Stimulated activated CD8-positive, alpha-beta memory T cell treated with anti-CD3 and anti-CD28 coated beads, Interleukin-12 subunit alpha, Interleukin-12 subunit beta, amount 100 ng/mL, for 4 hours (primary cell): ENCODE measurements around the gene CNTN4.
"Not testable (repeated sequence)": the region's sequence is repeated elsewhere in the genome, so short reads cannot be mapped to it uniquely, and the experiment has no call there.

ENCODE experiments used
- DNase-seq: peaks from one replicate; pipeline ENCODE4 v3.0.0-alpha.2; 2020; ENCODE audit warnings: low read depth

Gene CNTN4

GRCh38 chr3:2523281-2523836 is 424.7 kb downstream of the CNTN4 start:
- DNase-seq, result no peak

- no peak for DNase-seq
These were observed 427.3 kb downstream of the CNTN4 start for GRCh38 chr3:2525968-2526367.

GRCh38 chr3:2526926-2527325 is 428.3 kb downstream of the CNTN4 start:
- no peak for DNase-seq

- not testable (repeated sequence) for DNase-seq
These were observed 428.7 kb downstream of the CNTN4 start for GRCh38 chr3:2527328-2527727.

- DNase-seq, result not testable (repeated sequence)
These were observed 436.1 kb downstream of the CNTN4 start for GRCh38 chr3:2534767-2535166.

GRCh38 chr3:2535206-2535605 is 436.5 kb downstream of the CNTN4 start:
- no peak for DNase-seq

- DNase-seq, result no peak
These were observed 437.9 kb downstream of the CNTN4 start for GRCh38 chr3:2536575-2536974.

- no peak for DNase-seq
These were observed 441.4 kb downstream of the CNTN4 start for GRCh38 chr3:2540115-2540514.

- DNase-seq, result no peak
These were observed 444.6 kb downstream of the CNTN4 start for GRCh38 chr3:2543247-2543646.

- DNase-seq, result no peak
These were observed 445.5 kb downstream of the CNTN4 start for GRCh38 chr3:2544212-2544611.

GRCh38 chr3:2544718-2545117 is 446.1 kb downstream of the CNTN4 start:
- no peak for DNase-seq

GRCh38 chr3:2547049-2547448 is 448.4 kb downstream of the CNTN4 start:
- DNase-seq, result no peak

- no peak for DNase-seq
These were observed 456.0 kb downstream of the CNTN4 start for GRCh38 chr3:2554656-2555055.

- no peak for DNase-seq
These were observed 460.1 kb downstream of the CNTN4 start for GRCh38 chr3:2558796-2559195.

- no peak for DNase-seq
These were observed 468.8 kb downstream of the CNTN4 start for GRCh38 chr3:2567451-2567850.

GRCh38 chr3:2568156-2568555 is 469.5 kb downstream of the CNTN4 start:
- DNase-seq, result no peak

- DNase-seq, result no peak
These were observed 470.3 kb downstream of the CNTN4 start for GRCh38 chr3:2568929-2569328.

GRCh38 chr3:2577571-2577970 is 478.9 kb downstream of the CNTN4 start:
- no peak for DNase-seq

- DNase-seq, result no peak
These were observed 479.9 kb downstream of the CNTN4 start for GRCh38 chr3:2578560-2578959.

GRCh38 chr3:2579206-2579605 is 480.5 kb downstream of the CNTN4 start:
- DNase-seq, result no peak

- no peak for DNase-seq
These were observed 484.4 kb downstream of the CNTN4 start for GRCh38 chr3:2583046-2583445.

GRCh38 chr3:2589336-2589969 is 490.8 kb downstream of the CNTN4 start:
- no peak for DNase-seq

- DNase-seq, result no peak
These were observed 496.8 kb downstream of the CNTN4 start for GRCh38 chr3:2595486-2595885.

- DNase-seq, result no peak
These were observed 498.9 kb downstream of the CNTN4 start for GRCh38 chr3:2597615-2598014.
